Naive thymus-derived CD8-positive, alpha-beta T cell (primary cell): ENCODE results near the gene AGK. TPM values are rescaled to one million over a fixed set of nuclear protein-coding genes. Genes with fewer than 3 reads are reported as not detected.

Source experiments
- ATAC-seq, 2 donors: fragments of 150-1000 bp; cut with Tn5 transposase in 1 of 2; sonication (Bioruptor Pico), chemical (Tn5 transposase) in 1 of 2; 1 replicate in 1 of 2; 2 replicates in 1 of 2; pipeline ENCODE4 v1.10.0; 2021; ENCODE audit warnings: mild to moderate bottlenecking in 2 of 2, moderate library complexity in 2 of 2
- POLR2A ChIA-PET: fragments of 350-600 bp; sonication (Branson Sonifier 250); formaldehyde crosslinking; loops from one replicate; lab custom pipeline; 2021; ENCODE audit warnings: antibody characterized with exemption; lab: Charles Lee
- DNase-seq, 10 donors: peaks; one replicate each; pipeline versions ENCODE4 v3.0.0 to v3.0.0-alpha.2; 2020 to 2022
- H3K27ac Mint-ChIP-seq, 10 donors: one replicate each; pipeline ENCODE4 v1.8.0; 2020 to 2022; ENCODE audit warnings: mild to moderate bottlenecking in 10 of 10, mixed read lengths in 10 of 10, moderate library complexity in 4 of 10, inconsistent platforms in 1 of 10
- H3K27me3 Mint-ChIP-seq, 5 donors: one replicate each; pipeline ENCODE4 v1.8.0; 2021 to 2022; ENCODE audit warnings: mixed read lengths in 5 of 5
- H3K36me3 Mint-ChIP-seq, 3 donors: one replicate each; pipeline ENCODE4 v1.8.0; 2020 to 2022; ENCODE audit warnings: mixed read lengths in 3 of 3, mild to moderate bottlenecking in 2 of 3, inconsistent platforms in 1 of 3
- H3K4me1 Mint-ChIP-seq, 4 donors: one replicate each; pipeline ENCODE4 v1.8.0; 2021 to 2022; ENCODE audit warnings: mixed read lengths in 4 of 4
- H3K4me3 Mint-ChIP-seq, 10 donors: one replicate each; pipeline ENCODE4 v1.8.0; 2020 to 2022; ENCODE audit warnings: mild to moderate bottlenecking in 10 of 10, mixed read lengths in 10 of 10, moderate library complexity in 6 of 10, inconsistent platforms in 1 of 10
- H3K9me3 Mint-ChIP-seq, 9 donors: one replicate each; pipeline ENCODE4 v1.8.0; 2020 to 2022; ENCODE audit warnings: mixed read lengths in 9 of 9, mild to moderate bottlenecking in 3 of 9, inconsistent platforms in 1 of 9, moderate library complexity in 1 of 9
- polyA plus RNA-seq, 3 donors: library from polyadenylated mRNA; unstranded; fragments of 300-500 nt; fragmentation: Illumina TruSeq; gene quantifications; one replicate each; pipeline ENCODE4 v1.2.3, GENCODE V29; 2021
- total RNA-seq, 8 experiments: library from RNA in 2 of 8; stranded (reverse) in 2 of 8; gene quantifications; one replicate each; pipeline ENCODE4 v1.2.3 and lab custom pipeline; 2021 to 2026

The AGK gene
- total and polyA plus RNA-seq, 5 experiments from 2014 or later = 23.3 to 29.3 (median 26.3) TPM

DNA sequence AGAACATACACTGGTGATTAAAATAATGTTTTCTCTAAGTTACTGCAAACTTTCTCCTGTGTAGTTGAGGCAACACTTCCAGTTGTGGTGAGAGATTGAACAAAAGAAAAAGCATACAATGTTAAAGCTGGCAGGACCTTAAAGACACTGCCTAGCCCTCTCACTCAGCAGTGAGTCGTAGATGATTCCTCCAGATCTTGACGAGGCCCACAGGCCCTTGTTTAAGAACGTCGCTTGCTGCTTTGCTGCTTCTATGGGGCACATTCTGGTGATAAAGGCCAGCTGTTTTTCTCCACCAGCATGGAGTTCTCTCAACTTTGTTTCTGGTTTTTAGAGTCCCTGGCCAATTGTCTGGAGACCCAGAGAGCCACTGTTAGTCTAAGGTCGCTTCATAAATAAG lies 153.5 kb downstream of the AGK start:
- no peak for DNase-seq
- POLR2A ChIA-PET = interaction anchor here (0.7 kb wide), 1 partner anchor 74 kb away, joined by 3 read pairs; no protein-coding TSS in a partner anchor
- no peak overlapping the region for H3K4me3 Mint-ChIP-seq
- peaks cover 16 to 21% (median 19%) of the 10 kb centered on the region in 4 donors for H3K4me1 Mint-ChIP-seq
- peak overlapping the region in 1 of 10 donors; percentile 17 for H3K27ac Mint-ChIP-seq
- H3K9me3 Mint-ChIP-seq = no peaks in the 10 kb centered on the region
- ATAC-seq = no peak
- H3K27me3 Mint-ChIP-seq = peaks cover 0 to 3% (median 0%) of the 10 kb centered on the region in 5 donors
- no peaks in the 10 kb centered on the region for H3K36me3 Mint-ChIP-seq

Other genes starting within 250 kb of the AGK start
- gene DENND11, start 150.8 kb downstream of the AGK start, total RNA-seq = 10 to 100 TPM; 65.4 to 68.0 TPM
- 10 to 100 TPM; 16.4 to 30.0 (median 20.3) TPM for gene DENND11, start 150.8 kb downstream of the AGK start, polyA plus RNA-seq
- gene WEE2, start 156.9 kb downstream of the AGK start, total RNA-seq = not detected
- gene WEE2, start 156.9 kb downstream of the AGK start, polyA plus RNA-seq = not detected
- 100 to 1,000 TPM; 128 to 131 TPM for gene SSBP1, start 186.9 kb downstream of the AGK start, total RNA-seq
- 100 to 1,000 TPM; 341 to 350 (median 349) TPM for gene SSBP1, start 186.9 kb downstream of the AGK start, polyA plus RNA-seq
- 1 to 10 TPM; 4.6 to 5.0 TPM for gene TAS2R3, start 212.7 kb downstream of the AGK start, total RNA-seq
- not detected for gene TAS2R3, start 212.7 kb downstream of the AGK start, polyA plus RNA-seq
- gene TAS2R4, start 225.3 kb downstream of the AGK start, total RNA-seq = 1 to 10 TPM; 3.3 to 3.4 TPM
- gene TAS2R4, start 225.3 kb downstream of the AGK start, polyA plus RNA-seq = under 1 TPM in 2 of 3 donors, not detected in 1; 0.06 to 0.08 TPM
- gene TAS2R5, start 238.8 kb downstream of the AGK start, total RNA-seq = 1 to 10 TPM; 3.6 to 5.2 TPM
- under 1 TPM in 1 of 3 donors, not detected in 2; 0.16 TPM for gene TAS2R5, start 238.8 kb downstream of the AGK start, polyA plus RNA-seq